Measurements from ENCODE around the gene KCTD6.

Gene KCTD6

DNA sequence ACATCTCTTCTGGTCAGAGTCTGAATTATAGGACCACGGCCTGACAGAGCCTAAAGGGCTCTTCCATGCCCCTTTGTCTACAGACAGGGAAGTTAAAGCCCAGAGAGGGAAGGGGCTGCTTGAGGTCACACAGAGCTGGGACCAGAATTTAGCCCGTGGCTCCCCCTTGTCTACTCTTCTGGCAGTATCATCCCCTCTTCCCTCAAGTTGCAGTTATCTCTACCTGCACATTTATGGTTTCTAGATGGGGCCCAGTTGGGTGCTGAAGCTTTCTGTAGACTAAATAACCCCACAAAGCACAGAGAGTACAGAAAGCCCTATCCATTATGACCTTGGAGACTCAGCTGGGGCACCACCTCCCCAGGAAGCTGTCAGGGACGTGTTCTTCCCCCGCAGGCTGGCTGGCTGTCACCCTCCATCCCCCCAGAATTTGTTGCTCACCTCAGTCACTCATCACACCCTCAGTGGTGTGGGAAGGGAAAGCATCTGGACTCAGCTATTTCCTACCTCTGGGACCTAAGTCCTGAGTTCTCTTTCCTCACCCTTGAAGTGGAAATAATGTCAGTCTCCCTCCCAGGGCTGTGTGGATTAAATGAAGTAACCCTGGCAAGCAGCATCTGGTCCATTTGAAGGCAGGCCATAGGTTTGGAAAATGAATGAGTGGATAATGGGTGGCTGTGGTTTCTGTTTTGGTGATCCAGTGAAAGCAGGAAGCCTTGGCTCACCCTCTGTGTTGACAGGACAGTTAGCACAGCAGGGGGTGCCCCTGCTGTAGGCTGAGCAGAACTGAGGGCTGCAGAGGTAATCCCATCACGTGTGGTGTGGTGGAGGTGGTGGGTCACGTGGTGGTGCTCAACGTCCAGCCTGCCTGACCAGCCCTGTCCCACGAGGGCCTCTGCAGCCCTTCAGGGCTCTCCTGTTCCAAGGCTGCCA is 28.8 kb downstream of the KCTD6 start:
- TF ChIP-seq SPI1 (IDR thresholded peaks at IDR 0.05; ENCODE audit: borderline replicate concordance, low read depth) (no peak), REST (IDR thresholded peaks at IDR 0.05; ENCODE audit: insufficient replicate concordance, low read depth) (no peak), CTCF (IDR thresholded peaks at IDR 0.05; ENCODE audit: insufficient read depth, low read length) (no peak), POLR2AphosphoS5 (IDR thresholded peaks at IDR 0.05; ENCODE audit: low read depth) (no peak), GABPA (IDR thresholded peaks at IDR 0.05; ENCODE audit: low read depth) (no peak)
- no peak overlapping the region for H3K27ac ChIP-seq (replicated peaks)
- no peak for DNase-seq (ENCODE audit: low read depth in 1 of 2, low spot score in 1 of 2)
- H3K4me3 ChIP-seq (replicated peaks; ENCODE audit: insufficient read depth, low read length) = no peak overlapping the region
- no peaks in the 10 kb centered on the region for H3K27me3 ChIP-seq (ENCODE audit: insufficient read depth, poor library complexity, severe bottlenecking)

GRCh38 chr3:58521336-58521670 is 29.4 kb downstream of the KCTD6 start:
- no peak for TF ChIP-seq SPI1 (IDR thresholded peaks at IDR 0.05; ENCODE audit: borderline replicate concordance, low read depth)
- H3K27me3 ChIP-seq (ENCODE audit: insufficient read depth, poor library complexity, severe bottlenecking) = no peaks in the 10 kb centered on the region
- no peak overlapping the region for H3K27ac ChIP-seq (replicated peaks)
- no peak for DNase-seq (ENCODE audit: low read depth in 1 of 2, low spot score in 1 of 2)
- no peak overlapping the region for H3K4me3 ChIP-seq (replicated peaks; ENCODE audit: insufficient read depth, low read length)

DNA sequence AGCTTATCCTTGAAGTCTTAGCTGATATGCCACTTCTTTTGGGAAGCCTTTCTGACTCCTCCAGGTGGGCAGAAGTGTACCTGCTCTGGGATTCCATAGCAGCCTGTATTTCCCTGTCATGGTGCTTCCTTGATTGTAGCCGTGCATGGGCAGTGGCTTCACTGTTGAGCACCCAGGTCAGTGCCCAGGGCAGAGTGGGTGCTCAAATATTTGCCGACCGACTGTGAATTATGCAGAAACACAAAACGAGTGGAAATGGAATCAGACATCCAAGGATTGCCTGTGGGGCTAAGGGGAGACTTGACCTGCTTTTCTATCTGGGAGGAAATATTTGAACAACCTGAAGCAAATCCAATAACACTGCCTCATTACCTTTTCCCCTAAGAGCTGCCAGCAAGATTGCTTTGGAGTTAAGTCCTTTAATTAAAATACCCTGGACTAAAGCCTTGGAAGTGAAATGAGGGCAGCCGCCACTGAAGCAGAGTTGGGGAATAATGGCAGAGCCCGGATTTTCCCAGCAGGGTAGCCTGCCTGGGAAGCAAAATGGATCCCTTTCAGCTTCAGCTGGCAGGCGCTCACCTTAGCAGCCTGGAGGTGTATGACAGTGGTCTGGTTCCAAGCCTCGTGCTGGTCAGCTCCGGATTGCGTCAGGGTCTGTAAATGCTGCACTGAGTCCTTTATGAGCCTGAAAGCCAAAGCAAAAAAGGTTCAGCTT is 30.2 kb downstream of the KCTD6 start:
- DNase-seq (ENCODE audit: low read depth in 1 of 2, low spot score in 1 of 2) = no peak
- TF ChIP-seq POLR2AphosphoS5 (IDR thresholded peaks at IDR 0.05; ENCODE audit: low read depth) (no peak), CTCF (IDR thresholded peaks at IDR 0.05; ENCODE audit: insufficient read depth, low read length) (no peak), REST (IDR thresholded peaks at IDR 0.05; ENCODE audit: insufficient replicate concordance, low read depth) (no peak), GABPA (IDR thresholded peaks at IDR 0.05; ENCODE audit: low read depth) (no peak), SPI1 (IDR thresholded peaks at IDR 0.05; ENCODE audit: borderline replicate concordance, low read depth) (no peak)

DNA sequence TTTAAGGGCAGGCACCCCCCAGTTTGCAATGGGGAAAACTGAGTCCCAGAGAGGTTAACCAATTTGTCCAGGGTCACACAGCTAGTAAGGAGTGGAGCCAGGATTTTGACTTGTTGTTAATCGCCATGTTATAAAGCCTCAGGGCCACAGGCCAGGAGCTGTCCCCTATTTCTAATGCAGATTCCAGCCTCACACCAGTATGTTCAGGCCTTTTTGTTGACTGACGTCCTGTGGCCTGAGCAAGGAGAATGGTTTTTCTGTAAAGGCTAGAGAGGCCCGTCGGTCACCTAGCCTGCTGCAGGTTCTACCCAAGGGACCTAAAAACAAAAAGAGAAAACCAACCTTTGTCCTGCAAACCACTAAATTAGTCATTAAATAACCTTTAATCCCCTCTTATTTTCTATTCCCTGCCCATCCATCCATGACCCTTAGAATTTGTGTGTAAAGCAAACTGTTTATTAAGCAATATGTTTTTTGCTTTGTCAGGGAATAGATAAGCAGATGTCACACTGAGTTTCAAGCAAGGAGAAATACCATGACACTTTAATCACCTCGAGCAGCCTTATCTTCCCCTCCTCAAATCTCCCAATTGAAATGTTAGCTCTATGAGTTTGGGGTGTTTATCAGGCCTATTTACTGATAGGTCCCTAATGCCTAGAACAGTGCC is 31.0 kb downstream of the KCTD6 start:
- no peak for DNase-seq (ENCODE audit: low read depth in 1 of 2, low spot score in 1 of 2)
- H3K27ac ChIP-seq (replicated peaks) = no peak overlapping the region
- H3K4me3 ChIP-seq (replicated peaks; ENCODE audit: insufficient read depth, low read length) = no peak overlapping the region
- TF ChIP-seq REST (IDR thresholded peaks at IDR 0.05; ENCODE audit: insufficient replicate concordance, low read depth) (no peak), SPI1 (IDR thresholded peaks at IDR 0.05; ENCODE audit: borderline replicate concordance, low read depth) (no peak), GABPA (IDR thresholded peaks at IDR 0.05; ENCODE audit: low read depth) (no peak), CTCF (IDR thresholded peaks at IDR 0.05; ENCODE audit: insufficient read depth, low read length) (no peak), POLR2AphosphoS5 (IDR thresholded peaks at IDR 0.05; ENCODE audit: low read depth) (no peak)
- no peaks in the 10 kb centered on the region for H3K27me3 ChIP-seq (ENCODE audit: insufficient read depth, poor library complexity, severe bottlenecking)

More for the DNA sequence above, 30.2 kb downstream of the KCTD6 start:
- Histone ChIP-seq H3K27ac (replicated peaks) (no peak overlapping the region), H3K4me3 (replicated peaks; ENCODE audit: insufficient read depth, low read length) (no peak overlapping the region), H3K27me3 (ENCODE audit: insufficient read depth, poor library complexity, severe bottlenecking) (no peaks in the 10 kb centered on the region)

All from HL-60 (cell line).